NK-92 (cell line): ENCODE data around the gene KCNJ16.

Experiments used
- DNase-seq: peaks from one replicate; lab custom pipeline; 2025; ENCODE audit not compliant: unreplicated experiment; lab: John Stamatoyannopoulos, UW

KCNJ16 gene

GRCh38 chr17:70095455-70095854 lies 20.4 kb downstream of the KCNJ16 start:
- no peak for DNase-seq

DNA sequence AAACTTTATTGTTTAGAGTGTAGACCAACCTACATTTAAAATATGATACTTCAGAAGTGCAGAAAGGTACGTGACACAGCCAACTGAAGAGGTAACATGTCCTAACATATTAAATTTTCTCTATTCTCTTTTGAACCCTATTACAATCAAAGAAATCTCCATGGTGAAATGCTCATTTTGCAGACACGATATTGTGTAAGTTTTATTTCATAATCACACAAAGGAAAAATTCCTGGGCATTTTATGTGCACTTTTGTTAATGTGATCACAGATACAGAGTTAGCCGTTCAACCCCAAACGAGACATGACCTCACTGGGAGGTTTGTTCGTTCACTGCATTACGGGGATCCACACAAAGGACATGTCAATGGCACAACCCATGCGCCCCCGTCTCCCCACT lies 21.8 kb downstream of the KCNJ16 start:
- DNase-seq, result no peak

DNA sequence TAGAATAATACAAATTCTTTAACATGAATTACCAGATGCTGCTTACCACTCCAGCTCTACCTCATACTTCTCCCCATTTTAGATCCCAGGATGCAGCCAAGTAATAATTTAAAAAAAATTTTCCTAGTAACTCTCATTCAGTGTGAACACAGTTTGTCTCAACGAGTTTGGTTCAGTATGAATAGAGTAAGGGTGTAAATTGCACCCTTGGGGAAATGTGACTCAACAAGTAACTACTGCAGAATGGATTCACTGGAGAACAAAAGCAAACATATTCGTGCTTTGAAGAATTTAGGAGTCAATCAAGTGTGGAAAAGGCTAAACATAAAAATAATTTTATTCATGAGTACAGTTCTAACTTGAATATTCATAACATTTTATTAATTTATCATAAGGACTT lies 23.0 kb downstream of the KCNJ16 start:
- DNase-seq, result no peak

GRCh38 chr17:70099294-70099693 lies 24.3 kb downstream of the KCNJ16 start:
- no peak for DNase-seq

GRCh38 chr17:70099884-70100283 lies 24.9 kb downstream of the KCNJ16 start:
- no peak for DNase-seq

- no peak for DNase-seq
Measured at GRCh38 chr17:70100983-70101382, 26.0 kb downstream of the KCNJ16 start.

DNA sequence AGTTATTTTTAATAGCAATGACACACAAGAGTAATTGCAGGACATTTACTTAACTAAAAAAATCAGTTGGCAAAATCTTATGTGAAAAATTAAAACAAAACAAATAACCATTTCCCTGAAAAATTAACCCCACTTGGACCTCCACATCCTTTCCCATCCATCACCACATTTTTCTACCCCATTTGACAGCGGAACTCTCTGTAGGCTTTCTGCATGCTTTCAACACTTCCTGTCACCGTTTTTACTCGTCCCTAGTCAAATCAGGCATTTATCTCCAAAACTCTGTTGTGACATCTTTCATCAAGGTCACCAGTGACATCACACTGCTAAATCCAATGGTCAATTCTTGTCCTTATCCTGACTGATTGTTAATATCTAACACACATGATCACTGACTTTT lies 27.5 kb downstream of the KCNJ16 start:
- DNase-seq, result no peak

GRCh38 chr17:70104791-70105523 lies 29.9 kb downstream of the KCNJ16 start:
- no peak for DNase-seq

DNA sequence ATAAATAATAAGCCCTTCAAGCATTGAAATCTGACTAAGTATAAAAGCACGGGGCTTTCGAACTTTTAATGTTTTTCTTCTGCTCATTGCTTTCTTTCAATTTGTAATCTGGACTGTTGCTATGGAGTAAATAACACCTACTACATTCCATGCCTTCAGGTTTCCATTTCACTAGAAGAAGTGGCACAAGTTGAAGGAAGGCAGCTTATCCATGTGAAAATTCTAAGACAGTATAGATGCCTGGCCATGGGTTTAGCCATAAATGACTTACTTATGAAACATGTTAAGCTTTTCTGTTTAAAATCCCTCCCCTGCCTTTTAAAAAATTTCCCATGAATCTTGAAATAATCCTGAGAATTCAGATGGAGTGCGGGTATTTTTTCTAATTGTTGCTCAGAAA lies 30.6 kb downstream of the KCNJ16 start:
- no peak for DNase-seq

GRCh38 chr17:70106551-70106950 lies 31.5 kb downstream of the KCNJ16 start:
- DNase-seq, result no peak

DNA sequence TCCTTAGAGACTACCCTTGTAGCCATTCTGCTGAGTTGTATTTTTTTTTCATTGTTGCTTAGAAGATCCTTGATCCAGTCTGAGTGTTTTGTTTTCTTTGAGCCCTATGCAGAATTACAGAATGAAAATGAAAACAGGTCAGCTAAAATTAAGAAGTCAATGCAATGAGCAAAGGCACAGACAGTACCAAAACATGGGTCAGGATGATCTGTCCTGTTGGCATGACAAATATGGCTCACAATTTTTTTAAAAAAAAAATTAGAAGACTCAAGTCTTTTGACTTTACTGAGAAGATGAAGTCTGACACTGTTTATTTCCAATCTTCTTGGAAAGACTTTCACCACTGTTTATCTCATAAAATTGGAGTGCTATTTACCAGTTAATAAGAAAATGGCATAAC lies 32.4 kb downstream of the KCNJ16 start:
- no peak for DNase-seq

DNA sequence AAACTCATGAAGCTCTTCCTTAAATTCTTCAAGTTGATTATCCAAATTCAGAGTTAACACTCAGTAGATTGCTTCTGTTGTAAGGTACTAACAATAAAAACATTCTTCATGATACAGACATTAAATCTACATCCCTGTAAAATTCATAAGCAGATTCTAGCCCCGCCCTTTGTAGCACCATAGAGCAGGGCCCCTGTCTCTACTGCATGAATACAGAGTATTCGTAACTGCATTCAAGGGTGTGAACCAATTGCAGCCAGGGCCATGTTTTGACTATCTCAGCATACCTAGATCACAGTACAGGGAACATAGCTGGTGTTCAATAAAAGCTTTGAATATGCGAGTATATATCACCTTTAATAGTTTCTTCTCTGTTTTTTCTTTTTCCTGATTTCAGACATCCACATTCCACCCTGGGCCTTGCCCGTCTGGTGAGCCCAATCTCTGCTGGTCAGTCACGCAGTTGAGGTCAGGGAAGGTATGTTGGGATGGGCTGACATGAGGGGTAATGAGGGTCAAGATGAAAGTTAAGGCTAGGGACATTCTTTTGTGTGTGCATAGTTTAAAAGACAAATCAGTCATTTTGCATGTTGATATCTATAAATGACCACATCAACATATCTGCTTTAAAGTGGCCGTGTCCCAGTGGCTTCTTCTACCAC lies 33.0 kb downstream of the KCNJ16 start:
- no peak for DNase-seq

- no peak for DNase-seq
Measured at GRCh38 chr17:70109497-70109896, 34.5 kb downstream of the KCNJ16 start.

DNA sequence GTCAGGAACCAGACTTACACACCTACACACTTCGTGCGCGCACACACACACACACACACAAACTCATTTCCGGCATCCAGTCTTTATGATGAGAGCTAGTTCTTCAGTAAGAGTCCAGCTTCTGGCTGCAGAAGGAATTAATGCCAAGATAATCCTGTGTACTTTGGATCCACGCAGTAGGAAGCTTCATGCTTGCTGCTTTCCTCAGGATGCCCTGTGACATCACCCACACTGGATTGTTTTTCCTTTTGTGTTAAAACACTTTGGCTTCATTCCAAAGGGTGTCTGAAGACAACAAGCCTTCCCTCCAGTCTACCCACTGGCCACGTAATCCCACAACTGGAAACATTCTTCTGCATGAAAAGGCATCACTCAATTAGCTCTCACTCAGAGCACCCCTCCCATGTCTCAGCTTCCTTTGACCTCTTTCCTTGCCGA lies 35.4 kb downstream of the KCNJ16 start:
- no peak for DNase-seq

DNA sequence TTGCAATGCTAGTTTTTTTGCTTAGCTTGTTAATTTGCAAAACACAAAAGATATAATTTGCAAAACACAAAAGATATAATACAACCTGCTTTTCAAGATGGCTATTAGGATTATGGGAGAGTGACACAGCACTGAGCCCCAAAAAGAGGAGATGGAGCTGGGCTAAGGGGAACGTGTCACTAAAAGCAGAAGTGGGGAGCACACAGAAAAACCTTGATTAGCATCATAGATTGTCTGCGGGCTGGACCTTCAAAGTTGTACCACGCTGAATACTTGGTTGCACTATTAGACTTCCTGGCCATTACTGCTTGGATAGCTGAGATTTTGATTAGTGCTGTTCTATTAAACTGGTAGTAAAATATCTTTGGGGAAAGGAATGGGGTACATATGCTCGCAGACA lies 36.2 kb downstream of the KCNJ16 start:
- no peak for DNase-seq

DNA sequence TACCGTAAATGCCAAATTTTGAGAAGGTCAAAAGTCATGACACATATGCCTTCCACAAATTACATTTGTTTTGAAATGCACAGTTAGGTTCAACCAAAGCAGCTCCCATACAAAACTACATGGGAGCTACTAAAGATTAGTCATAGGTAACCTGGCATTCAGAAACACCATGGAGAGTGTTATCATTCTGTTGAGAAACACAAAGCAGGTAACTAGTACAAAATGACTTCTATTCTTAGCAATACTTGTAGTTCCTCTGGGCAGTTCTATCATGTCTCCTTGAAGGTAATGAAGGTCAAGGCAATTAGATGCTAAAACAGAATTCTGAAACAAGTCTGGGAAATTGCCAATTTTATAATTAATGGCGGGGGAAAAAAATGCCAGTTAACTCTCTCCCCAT lies 39.4 kb downstream of the KCNJ16 start:
- DNase-seq, result no peak

DNA sequence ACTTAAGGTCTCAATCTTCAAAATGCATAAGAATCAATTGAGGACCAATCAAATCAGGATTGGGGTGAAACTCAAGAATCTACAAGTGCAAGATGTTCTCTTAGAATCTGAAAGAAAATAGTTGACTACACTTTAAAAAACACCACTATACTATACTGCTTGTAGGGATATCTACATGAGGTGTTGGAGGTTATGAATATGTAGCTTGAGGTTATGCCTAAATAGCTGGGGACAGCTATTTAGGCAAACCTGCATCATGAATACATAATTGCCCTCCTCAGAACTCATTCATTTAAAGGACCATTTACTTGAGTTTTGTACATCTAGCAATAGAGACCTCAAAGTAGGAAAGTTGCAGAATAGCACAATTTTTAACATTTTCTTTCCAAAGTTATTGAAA lies 40.1 kb downstream of the KCNJ16 start:
- DNase-seq, result no peak

GRCh38 chr17:70116919-70117318 lies 41.9 kb downstream of the KCNJ16 start:
- no peak for DNase-seq

GRCh38 chr17:70119545-70119944 lies 44.5 kb downstream of the KCNJ16 start:
- DNase-seq, result no peak

DNA sequence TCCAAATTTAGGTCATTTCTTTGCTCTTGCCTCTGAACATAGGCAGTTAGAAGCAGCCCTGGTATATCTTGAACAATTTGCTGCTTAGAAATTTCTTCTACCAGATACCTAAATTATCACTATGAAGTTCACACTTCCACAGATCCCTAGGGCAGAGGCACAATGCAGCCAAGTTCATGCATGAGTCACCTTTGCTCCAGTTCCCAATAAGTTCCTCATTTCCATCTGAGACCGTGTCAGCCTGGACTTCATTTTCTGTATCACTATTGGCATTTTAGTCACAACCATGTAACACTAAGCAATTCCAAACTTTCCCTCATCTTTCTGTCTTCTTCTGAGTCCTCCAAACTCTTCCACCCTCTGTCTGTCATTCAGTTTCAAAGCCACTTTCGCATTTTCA lies 45.0 kb downstream of the KCNJ16 start:
- DNase-seq, result no peak

GRCh38 chr17:70120425-70120824 lies 45.4 kb downstream of the KCNJ16 start:
- no peak for DNase-seq

DNA sequence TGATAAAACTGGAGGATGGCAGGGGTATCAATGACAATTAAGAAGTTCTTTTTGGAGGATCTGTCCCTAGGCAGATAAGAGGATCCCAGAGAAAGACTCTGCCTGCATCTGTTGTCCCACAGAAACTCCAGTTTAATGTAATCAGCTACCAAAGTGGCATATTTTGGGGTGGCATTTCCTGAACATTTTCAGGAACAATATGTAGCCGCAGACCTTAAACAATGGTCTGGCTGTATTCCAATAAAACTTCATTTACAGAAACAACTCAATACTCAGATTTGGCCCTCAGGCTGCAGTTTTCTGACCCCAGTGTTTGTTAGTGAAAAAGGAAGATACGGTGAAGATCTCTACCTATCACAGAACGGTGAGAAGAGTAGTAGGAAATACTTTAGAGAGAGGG lies 46.1 kb downstream of the KCNJ16 start:
- DNase-seq, result no peak

DNA sequence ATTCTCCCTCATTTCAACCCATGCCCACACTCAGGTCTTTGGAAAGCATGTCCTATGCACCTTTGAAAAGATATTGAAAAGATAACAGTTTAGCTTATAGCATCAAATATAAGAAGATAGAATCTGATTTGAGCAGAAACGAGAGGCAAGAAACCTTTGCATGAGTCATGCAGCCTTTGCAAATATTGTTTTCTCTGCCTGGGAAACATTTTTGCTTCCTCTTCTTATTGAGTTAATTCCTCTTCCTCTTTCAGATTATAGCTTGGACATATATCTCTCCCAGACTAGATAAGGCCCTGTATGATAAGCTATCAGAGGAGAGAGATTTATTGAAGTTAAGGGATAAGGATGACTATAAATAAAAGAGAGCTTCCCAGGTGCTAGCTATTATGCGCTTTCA lies 48.2 kb downstream of the KCNJ16 start:
- no peak for DNase-seq
